MM.1S (cell line): ENCODE data around the gene ACADVL.

Source experiments
- DNase-seq: peaks from one replicate; pipeline ENCODE4 v3.0.0-alpha.2; 2015
- H2AFZ ChIP-seq: fragments of 300-600 bp; sonication (generic); 2 replicates; pipeline ENCODE4 v1.6.0; 2016; ENCODE audit warnings: antibody characterized with exemption, low read length
- H3F3A ChIP-seq: fragments of 300-600 bp; sonication (generic); 2 replicates; pipeline ENCODE4 v1.6.1; 2016; ENCODE audit warnings: mild to moderate bottlenecking, antibody characterized with exemption, low read length, moderate library complexity, mixed read lengths; ENCODE audit not compliant: insufficient read depth
- H3K27ac ChIP-seq: fragments of 300-600 bp; sonication (generic); 2 replicates; pipeline ENCODE4 v1.5.1; 2016; ENCODE audit warnings: mild to moderate bottlenecking, low read length
- H3K27me3 ChIP-seq: fragments of 300-600 bp; sonication (generic); replicated peaks from 2 replicates; pipeline ENCODE4 v1.6.0; 2016; ENCODE audit warnings: low read length; ENCODE audit not compliant: insufficient read depth
- H3K36me3 ChIP-seq: fragments of 300-600 bp; sonication (generic); replicated peaks from 2 replicates; pipeline ENCODE4 v1.6.1; 2016; ENCODE audit warnings: mild to moderate bottlenecking, low read length, mixed read lengths; ENCODE audit not compliant: insufficient read depth
- H3K4me1 ChIP-seq: fragments of 300-600 bp; sonication (generic); 2 replicates; pipeline ENCODE4 v1.6.1; 2016; ENCODE audit warnings: low read length, mixed read lengths
- H3K4me2 ChIP-seq: fragments of 300-600 bp; sonication (generic); 2 replicates; pipeline ENCODE4 v1.6.0; 2016; ENCODE audit warnings: low read depth, low read length
- H3K4me3 ChIP-seq: fragments of 300-600 bp; sonication (generic); 2 replicates; pipeline ENCODE4 v1.5.1; 2016; ENCODE audit warnings: low read length, mixed read lengths
- H3K79me2 ChIP-seq: fragments of 300-600 bp; sonication (generic); 2 replicates; pipeline ENCODE4 v1.6.1; 2016; ENCODE audit warnings: mixed run types, low read length, mixed read lengths
- H3K9ac ChIP-seq: fragments of 300-600 bp; sonication (generic); 2 replicates; pipeline ENCODE4 v1.6.1; 2016; ENCODE audit warnings: low read length, mixed read lengths
- H3K9me2 ChIP-seq: fragments of 300-600 bp; sonication (generic); replicated peaks from 2 replicates; pipeline ENCODE4 v1.6.1; 2016; ENCODE audit warnings: mild to moderate bottlenecking, low read length, mixed read lengths; ENCODE audit not compliant: insufficient read depth
- H3K9me3 ChIP-seq: fragments of 300-600 bp; sonication (generic); replicated peaks from 2 replicates; pipeline ENCODE4 v1.6.1; 2016; ENCODE audit warnings: mild to moderate bottlenecking, low read length, mixed read lengths; ENCODE audit not compliant: insufficient read depth
- H4K20me1 ChIP-seq: fragments of 300-600 bp; sonication (generic); 2 replicates; pipeline ENCODE4 v1.6.1; 2016; ENCODE audit warnings: mild to moderate bottlenecking, low read length, moderate library complexity, mixed read lengths; ENCODE audit not compliant: insufficient read depth
- EZH2 ChIP-seq: fragments of 300-600 bp; sonication (generic); optimal IDR thresholded peaks from 2 replicates; pipeline ENCODE3; 2017; ENCODE audit warnings: low read depth, mild to moderate bottlenecking, antibody characterized with exemption, low read length, mixed read lengths
- EZH2phosphoT487 ChIP-seq: fragments of 300-600 bp; sonication (generic); IDR thresholded peaks from 2 replicates; pipeline ENCODE4 v1.6.1; 2018; ENCODE audit warnings: antibody characterized with exemption, low read length
- TF ChIP-seq, protein P1 (sequence below): fragments of 300-600 bp; sonication (generic); IDR thresholded peaks from 2 replicates; pipeline ENCODE4 v1.5.1; 2016; ENCODE audit warnings: antibody characterized with exemption, low read length, mixed read lengths

The ACADVL gene

DNA sequence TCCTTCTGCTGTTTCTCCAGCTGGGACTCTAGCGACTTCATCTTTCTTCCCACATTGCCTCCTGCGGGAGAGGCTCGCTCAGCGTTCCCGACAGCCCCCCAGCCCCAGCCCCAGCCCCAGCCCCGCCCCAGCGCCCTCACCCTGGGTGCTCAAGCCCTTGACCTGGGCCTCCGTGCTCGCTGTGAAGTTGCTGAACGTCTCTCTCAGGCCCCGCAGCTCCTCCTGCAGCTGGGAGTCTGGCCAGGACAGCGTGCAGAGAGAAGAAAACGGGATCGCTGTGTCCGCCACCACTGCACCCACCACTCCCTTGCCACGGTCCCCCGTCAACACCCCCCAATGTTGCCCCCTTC lies 42.9 kb upstream of the ACADVL start:
- TF ChIP-seq EZH2phosphoT487: no peak
- TF ChIP-seq, protein P1, sequence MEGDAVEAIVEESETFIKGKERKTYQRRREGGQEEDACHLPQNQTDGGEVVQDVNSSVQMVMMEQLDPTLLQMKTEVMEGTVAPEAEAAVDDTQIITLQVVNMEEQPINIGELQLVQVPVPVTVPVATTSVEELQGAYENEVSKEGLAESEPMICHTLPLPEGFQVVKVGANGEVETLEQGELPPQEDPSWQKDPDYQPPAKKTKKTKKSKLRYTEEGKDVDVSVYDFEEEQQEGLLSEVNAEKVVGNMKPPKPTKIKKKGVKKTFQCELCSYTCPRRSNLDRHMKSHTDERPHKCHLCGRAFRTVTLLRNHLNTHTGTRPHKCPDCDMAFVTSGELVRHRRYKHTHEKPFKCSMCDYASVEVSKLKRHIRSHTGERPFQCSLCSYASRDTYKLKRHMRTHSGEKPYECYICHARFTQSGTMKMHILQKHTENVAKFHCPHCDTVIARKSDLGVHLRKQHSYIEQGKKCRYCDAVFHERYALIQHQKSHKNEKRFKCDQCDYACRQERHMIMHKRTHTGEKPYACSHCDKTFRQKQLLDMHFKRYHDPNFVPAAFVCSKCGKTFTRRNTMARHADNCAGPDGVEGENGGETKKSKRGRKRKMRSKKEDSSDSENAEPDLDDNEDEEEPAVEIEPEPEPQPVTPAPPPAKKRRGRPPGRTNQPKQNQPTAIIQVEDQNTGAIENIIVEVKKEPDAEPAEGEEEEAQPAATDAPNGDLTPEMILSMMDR: no peak
- no peak for TF ChIP-seq EZH2
- Histone ChIP-seq H3K79me2 (no peaks in the 10 kb centered on the region), H4K20me1 (no peaks in the 10 kb centered on the region), H3K4me2 (no peak overlapping the region), H3K9me2 (no peaks in the 10 kb centered on the region), H3F3A (no peaks in the 10 kb centered on the region), H3K27ac (no peak overlapping the region), H3K9me3 (no peaks in the 10 kb centered on the region), H3K4me1 (0 out of 2 replicates have a peak, but pooled peaks cover 2% of the 10 kb centered on the region), H3K9ac (no peak overlapping the region), H3K36me3 (no peaks in the 10 kb centered on the region), H3K27me3 (peaks cover 67% of the 10 kb centered on the region), H2AFZ (no peak overlapping the region), H3K4me3 (no peak overlapping the region)
- DNase-seq: no peak

GRCh38 chr17:7177191-7177953 lies 42.4 kb upstream of the ACADVL start:
- no peak overlapping the region for H2AFZ ChIP-seq
- H3K4me2 ChIP-seq: peak overlapping the region; percentile 38; the same call in 1 of the 2 replicates

GRCh38 chr17:7177954-7178477 lies 41.7 kb upstream of the ACADVL start:
- no peaks in the 10 kb centered on the region for H4K20me1 ChIP-seq
- no peaks in the 10 kb centered on the region for H3K9me3 ChIP-seq
- H3F3A ChIP-seq: no peaks in the 10 kb centered on the region
- H3K4me1 ChIP-seq: 0 out of 2 replicates have a peak, but pooled peaks cover 2% of the 10 kb centered on the region
- TF ChIP-seq, protein P1: no peak
- TF ChIP-seq EZH2 (no peak), EZH2phosphoT487 (no peak)
- H2AFZ ChIP-seq: no peak overlapping the region
- no peak overlapping the region for H3K4me3 ChIP-seq
- H3K9me2 ChIP-seq: no peaks in the 10 kb centered on the region
- no peak for DNase-seq
- no peak overlapping the region for H3K9ac ChIP-seq
- H3K36me3 ChIP-seq: no peaks in the 10 kb centered on the region
- peak overlapping the region; percentile 38; the same call in 1 of the 2 replicates for H3K4me2 ChIP-seq
- H3K27ac ChIP-seq: no peak overlapping the region
- no peaks in the 10 kb centered on the region for H3K79me2 ChIP-seq
- H3K27me3 ChIP-seq: peaks cover 56% of the 10 kb centered on the region

More at GRCh38 chr17:7177191-7177953, 42.4 kb upstream of the ACADVL start:
- Histone ChIP-seq H3K9ac (no peak overlapping the region), H3K4me3 (no peak overlapping the region), H3K27me3 (peaks cover 63% of the 10 kb centered on the region), H3F3A (no peaks in the 10 kb centered on the region), H3K79me2 (no peaks in the 10 kb centered on the region), H3K27ac (no peak overlapping the region), H3K9me3 (no peaks in the 10 kb centered on the region), H4K20me1 (no peaks in the 10 kb centered on the region), H3K4me1 (0 out of 2 replicates have a peak, but pooled peaks cover 2% of the 10 kb centered on the region), H3K9me2 (no peaks in the 10 kb centered on the region), H3K36me3 (no peaks in the 10 kb centered on the region)
- TF ChIP-seq EZH2phosphoT487 (no peak), EZH2 (no peak)
- TF ChIP-seq, protein P1: peak; percentile 86
- DNase-seq: peak; percentile 46
